WTC11 (cell line): ENCODE measurements around the gene STK32B.

ENCODE experiments used
- ATF3 ChIP-seq: sonication (generic); formaldehyde crosslinking; conservative IDR thresholded peaks from 2 replicates; pipeline ENCODE4 v1.8.1; 2022; ENCODE audit warnings: mild to moderate bottlenecking, missing genetic modification reagents
- CREB1 ChIP-seq: sonication (generic); formaldehyde crosslinking; IDR thresholded peaks from 2 replicates; pipeline ENCODE4 v1.8.0; 2023; ENCODE audit warnings: mild to moderate bottlenecking, missing genetic modification reagents
- CTCF ChIP-seq: fragments of 200-600 bp; IDR thresholded peaks from 2 replicates; pipeline ENCODE4 v1.8.0; 2022; ENCODE audit warnings: antibody characterized with exemption
- E2F5 ChIP-seq: sonication (generic); formaldehyde crosslinking; IDR thresholded peaks from 2 replicates; pipeline ENCODE4 v1.8.1; 2022; ENCODE audit warnings: mild to moderate bottlenecking, moderate library complexity, missing genetic modification reagents
- FOXP1 ChIP-seq: sonication (generic); formaldehyde crosslinking; IDR thresholded peaks from 2 replicates; pipeline ENCODE4 v1.8.0; 2022; ENCODE audit warnings: missing genetic modification reagents, mild to moderate bottlenecking, moderate library complexity, borderline replicate concordance
- GRHL2 ChIP-seq: fragments of 250-450 bp; sonication (Bioruptor Pico); IDR thresholded peaks from 2 replicates; pipeline ENCODE4 v1.8.0; 2022; ENCODE audit warnings: mild to moderate bottlenecking, moderate library complexity; ENCODE audit not compliant: insufficient replicate concordance, severe bottlenecking
- MAX ChIP-seq: sonication (generic); formaldehyde crosslinking; IDR thresholded peaks from 2 replicates; pipeline ENCODE4 v1.8.0; 2022; ENCODE audit warnings: mild to moderate bottlenecking, missing genetic modification reagents
- PRDM15 ChIP-seq: sonication (generic); formaldehyde crosslinking; IDR thresholded peaks from 2 replicates; pipeline ENCODE4 v1.8.0; 2022; ENCODE audit warnings: missing genetic modification reagents
- SMAD3 ChIP-seq: sonication (generic); formaldehyde crosslinking; IDR thresholded peaks from 2 replicates; pipeline ENCODE4 v1.8.0; 2022; ENCODE audit warnings: missing genetic modification reagents, mild to moderate bottlenecking, borderline replicate concordance
- SP1 ChIP-seq: sonication (generic); formaldehyde crosslinking; conservative IDR thresholded peaks from 2 replicates; pipeline ENCODE4 v1.8.1; 2022; ENCODE audit warnings: missing genetic modification reagents
- USF1 ChIP-seq: sonication (generic); formaldehyde crosslinking; IDR thresholded peaks from 2 replicates; pipeline ENCODE4 v1.8.0; 2022; ENCODE audit warnings: mild to moderate bottlenecking, missing genetic modification reagents
- ZBTB43 ChIP-seq: sonication (generic); formaldehyde crosslinking; IDR thresholded peaks from 2 replicates; pipeline ENCODE4 v1.8.1; 2023; ENCODE audit warnings: mild to moderate bottlenecking, missing genetic modification reagents
- ZSCAN18 ChIP-seq: fragments of 250-450 bp; sonication (Bioruptor Pico); IDR thresholded peaks from 2 replicates; pipeline ENCODE4 v2.1.2; 2022; ENCODE audit warnings: mild to moderate bottlenecking, moderate library complexity

GRCh38 chr4:5544762-5545161 lies 493.5 kb downstream of the STK32B start:
- TF ChIP-seq CTCF (no peak), ZBTB43 (CRISPR knock-in tag) (no peak), GRHL2 (CRISPR knock-in tag) (no peak), FOXP1 (CRISPR knock-in tag) (no peak), CREB1 (CRISPR knock-in tag) (no peak), PRDM15 (CRISPR knock-in tag) (no peak), E2F5 (CRISPR knock-in tag) (no peak), ZSCAN18 (CRISPR knock-in tag) (no peak), USF1 (CRISPR knock-in tag) (no peak), SP1 (no peak), ATF3 (CRISPR knock-in tag) (no peak), MAX (CRISPR knock-in tag) (no peak), SMAD3 (no peak)
